Activated naive CD4-positive, alpha-beta T cell treated with anti-CD3 and anti-CD28 coated beads, Interleukin-2, amount 50 U/mL, for 72 hours (primary cell): Measurements from ENCODE around the gene SIDT2. TPM values are rescaled to one million over a fixed set of nuclear protein-coding genes. Genes with fewer than 3 reads are reported as not detected.
A peak's percentile ranks its signal among the peaks of the same experiment; 100 is the strongest.

Experiments
- ATAC-seq, 2 donors: fragments of 150-1000 bp; cut with Tn5 transposase; 2 replicates each; pipeline ENCODE4 v1.10.0; 2021; ENCODE audit warnings: mild to moderate bottlenecking in 2 of 2, moderate library complexity in 2 of 2
- DNase-seq, 2 donors: peaks; one replicate each; pipeline ENCODE4 v3.0.0; 2021 to 2022; ENCODE audit warnings: low spot score in 2 of 2
- H3K27ac Mint-ChIP-seq, 2 donors: one replicate each; pipeline ENCODE4 v1.8.0; 2022; ENCODE audit warnings: mild to moderate bottlenecking in 2 of 2, mixed read lengths in 2 of 2
- H3K36me3 Mint-ChIP-seq, 2 donors: one replicate each; pipeline ENCODE4 v1.8.0; 2022; ENCODE audit warnings: mixed read lengths in 2 of 2
- H3K9me3 Mint-ChIP-seq, 2 donors: one replicate each; pipeline ENCODE4 v1.8.0; 2022; ENCODE audit warnings: mixed read lengths in 2 of 2
- total RNA-seq, 2 donors: library from RNA; stranded (reverse); gene quantifications; one replicate each; pipeline ENCODE4 v1.2.3, GENCODE V29; 2022

The SIDT2 gene
- total RNA-seq, 2 donors from 2014 or later = 20.9 to 32.0 TPM

DNA sequence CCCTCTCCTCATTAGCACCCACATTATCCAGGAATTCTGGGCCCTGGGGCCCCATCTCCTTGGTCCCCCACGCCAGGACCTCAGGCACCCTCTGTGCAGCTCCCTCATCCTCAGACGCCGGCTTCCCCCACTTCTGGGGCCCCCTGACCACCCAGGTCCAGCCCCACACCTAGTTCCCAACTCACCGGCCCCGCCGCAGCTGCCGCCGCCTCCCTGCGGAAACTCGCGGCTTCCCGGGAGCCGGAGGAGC lies 53.2 kb downstream of the SIDT2 start, which contains the start of gene PCSK7:
TSS of gene PCSK7 (minus strand) at position 232 of the 250 bp plus-strand sequence. CDS start 2,229 bp downstream, outside the sequence.
- ATAC-seq (no peak), DNase-seq (peak in 1 of 2 donors; percentile 70)
- Mint-ChIP-seq H3K9me3 (no peaks in the 10 kb centered on the region), H3K36me3 (peaks cover 41 to 45% of the 10 kb centered on the region in 2 donors), H3K27ac (peak within 1 kb of the TSS; percentile 96 to 100)

DNA sequence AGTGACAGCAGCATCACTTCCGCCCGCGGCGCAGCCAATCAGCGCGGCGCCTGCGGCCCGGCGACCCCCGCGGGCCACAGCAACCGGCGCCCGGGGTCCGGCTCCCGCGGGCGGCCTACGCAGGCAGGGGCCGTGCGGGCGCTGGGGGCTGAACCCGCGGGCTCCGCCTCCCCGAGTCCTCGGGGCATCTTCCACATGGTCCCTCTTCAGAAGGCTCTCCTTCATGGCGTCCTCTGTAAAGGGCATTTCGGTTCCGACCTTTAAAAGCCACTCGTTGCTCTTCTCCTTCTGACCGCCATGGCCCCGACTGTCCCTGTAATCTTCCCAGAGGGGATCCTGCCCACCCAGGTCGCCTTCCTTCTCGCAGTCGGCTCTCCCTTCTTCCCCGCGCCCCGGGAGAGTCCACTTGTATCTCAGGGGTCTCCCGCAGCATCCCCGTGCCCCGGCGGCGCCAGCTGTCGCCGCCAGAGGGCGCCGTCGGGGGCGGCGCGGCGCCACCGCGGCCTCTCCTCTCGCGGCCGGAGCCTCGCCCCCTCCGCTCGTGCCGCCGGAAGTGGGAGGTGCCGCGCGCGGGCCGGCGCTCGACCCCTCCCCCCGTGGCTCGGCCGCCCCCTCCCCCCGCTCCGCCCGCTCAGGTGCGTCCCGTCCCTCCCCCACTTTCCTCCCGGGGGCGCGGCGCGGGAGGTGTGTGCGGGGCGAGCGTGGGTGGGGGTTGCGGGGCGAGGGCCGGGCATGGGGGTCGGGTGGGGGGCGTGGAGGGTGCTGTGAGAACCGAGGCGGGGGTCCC lies 53.7 kb downstream of the SIDT2 start, which contains the start of gene RNF214:
TSS of gene RNF214 (plus strand) at position 580 of the 787 bp plus-strand sequence. CDS start 1,602 bp downstream, outside the sequence.
- Mint-ChIP-seq H3K27ac (peak within 1 kb of the TSS; percentile 96 to 100), H3K36me3 (peaks cover 37 to 41% of the 10 kb centered on the region in 2 donors), H3K9me3 (no peaks in the 10 kb centered on the region)
- ATAC-seq = peak; percentile 67 to 76
- peak; percentile 80 to 84 for DNase-seq

DNA sequence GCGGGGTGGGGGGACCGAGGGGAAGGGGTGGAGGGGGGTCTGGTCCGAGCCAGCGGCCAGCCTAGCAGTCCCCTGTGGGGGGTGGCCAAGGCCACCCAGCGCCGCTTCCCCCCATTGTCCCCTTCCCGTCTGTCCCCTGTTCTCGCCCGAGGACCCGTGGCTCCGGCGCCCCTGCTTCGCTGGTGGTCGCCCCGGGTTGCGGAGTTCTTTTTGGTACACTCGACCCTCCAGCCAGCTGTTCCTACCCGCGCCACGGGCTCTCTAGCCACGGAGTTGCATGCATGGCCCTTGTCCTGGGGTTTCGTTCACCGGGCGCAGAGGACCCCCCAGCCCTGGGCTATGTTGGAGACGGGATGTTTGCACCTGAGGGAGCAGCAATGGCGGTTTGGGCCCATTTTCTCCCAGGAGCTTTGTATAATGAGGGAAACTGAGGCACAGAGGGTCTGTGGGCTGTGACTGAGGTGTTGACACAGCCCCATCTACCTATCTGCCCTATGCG lies 54.4 kb downstream of the SIDT2 start:
- Mint-ChIP-seq H3K36me3 (peaks cover 34 to 39% of the 10 kb centered on the region in 2 donors), H3K9me3 (no peaks in the 10 kb centered on the region), H3K27ac (peak overlapping the region; percentile 85 to 96)
- ATAC-seq = no peak
- DNase-seq = no peak

DNA sequence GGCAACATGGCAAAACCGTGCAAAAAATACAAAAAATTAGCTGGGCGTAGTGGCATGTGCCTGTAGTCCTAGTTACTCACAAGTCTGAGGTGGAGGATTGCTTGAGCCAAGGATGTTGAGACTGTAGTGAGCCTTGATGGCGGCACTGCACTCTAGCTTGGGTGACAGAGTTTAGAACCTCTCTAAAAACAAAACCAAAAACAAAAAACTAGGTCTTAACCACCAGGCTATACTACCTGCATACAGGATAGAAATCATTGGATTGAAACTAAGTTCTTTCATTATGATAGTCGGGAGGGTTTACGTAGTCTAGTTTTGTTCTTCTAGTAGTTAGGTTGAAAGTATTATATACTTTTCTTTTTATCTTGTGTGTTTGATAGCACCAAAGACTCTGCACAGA lies 59.7 kb downstream of the SIDT2 start:
- no peaks in the 10 kb centered on the region for H3K9me3 Mint-ChIP-seq
- ATAC-seq (peak in 1 of 2 donors; percentile 43), DNase-seq (no peak)
- no peaks in the 10 kb centered on the region for H3K36me3 Mint-ChIP-seq
- no peak overlapping the region for H3K27ac Mint-ChIP-seq

DNA sequence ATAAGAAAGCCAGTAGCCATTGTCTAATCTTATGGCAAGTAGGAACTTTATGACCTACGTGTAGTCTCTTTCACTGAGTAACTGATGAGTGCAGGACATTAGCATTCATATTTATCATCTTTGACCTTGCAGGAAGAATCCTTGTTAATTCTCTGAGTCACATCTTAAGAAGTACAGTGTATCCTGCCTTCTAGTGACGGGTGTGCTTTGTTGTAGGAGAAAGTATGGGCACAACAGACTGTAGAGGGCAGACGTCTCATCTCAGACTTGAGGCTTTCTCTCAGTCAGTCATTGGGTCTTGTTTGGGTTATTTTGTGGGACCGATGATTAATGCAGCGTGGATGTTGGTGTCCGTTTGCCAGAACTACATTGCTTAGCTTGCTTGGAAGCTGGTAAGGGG lies 60.8 kb downstream of the SIDT2 start:
- no peaks in the 10 kb centered on the region for H3K9me3 Mint-ChIP-seq
- H3K27ac Mint-ChIP-seq = no peak overlapping the region
- DNase-seq (no peak), ATAC-seq (no peak)
- H3K36me3 Mint-ChIP-seq = peaks cover 3 to 4% of the 10 kb centered on the region in 2 donors

Other genes with a start within 250 kb of the SIDT2 start
- gene SIK3, start 80.3 kb upstream of the SIDT2 start, total RNA-seq = 10 to 100 TPM; 14.6 to 39.5 TPM
- 10 to 100 TPM; 63.4 to 64.5 TPM for gene PAFAH1B2, start 34.5 kb upstream of the SIDT2 start, total RNA-seq
- 1 to 10 TPM; 1.5 to 5.4 TPM for gene TAGLN, start 20.6 kb downstream of the SIDT2 start, total RNA-seq
- 100 to 1,000 TPM; 126 to 201 TPM for gene PCSK7, start 53.3 kb downstream of the SIDT2 start, total RNA-seq
- 10 to 100 TPM; 13.3 to 21.6 TPM for gene RNF214, start 53.9 kb downstream of the SIDT2 start, total RNA-seq
- gene BACE1-AS, start 112.6 kb downstream of the SIDT2 start, total RNA-seq = 1 to 10 TPM; 3.1 to 7.0 TPM
- under 1 TPM; 0.11 to 0.39 TPM for gene BACE1, start 137.5 kb downstream of the SIDT2 start, total RNA-seq
- gene CEP164, start 149.1 kb downstream of the SIDT2 start, total RNA-seq = 10 to 100 TPM; 20.1 to 30.1 TPM